ENCODE measurements around the gene EZH2. TPM values are rescaled to one million over a fixed set of nuclear protein-coding genes. Genes with fewer than 3 reads are reported as not detected.

The EZH2 gene
- total and polyA plus RNA-seq, 11 donors = 0.61 to 5.4 (median 1.3) TPM

DNA sequence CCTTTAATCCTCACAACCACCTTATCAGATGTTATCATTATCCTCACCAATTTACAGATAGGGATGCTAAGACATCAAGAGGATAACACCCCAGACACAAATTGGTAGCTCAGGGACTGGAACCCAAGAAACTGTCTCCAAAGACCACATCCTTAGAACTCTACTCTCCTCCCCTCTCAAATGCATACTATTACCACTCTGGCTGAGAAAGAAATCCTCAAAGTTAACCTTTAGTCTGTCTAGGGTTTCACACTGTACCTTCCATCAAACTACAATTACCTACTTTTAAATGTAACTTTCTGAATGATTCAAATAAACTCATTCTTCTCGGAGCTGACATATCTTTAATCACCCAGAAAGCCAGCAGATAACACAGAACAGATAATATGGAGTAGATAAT, 6.6 kb downstream of the EZH2 start:
- Histone ChIP-seq H3K36me3 (no peaks in the 10 kb centered on the region), H3K27ac (no peak overlapping the region), H3K27me3 (no peaks in the 10 kb centered on the region), H3K9me3 (no peaks in the 10 kb centered on the region), H3K4me1 (peaks cover 0 to 10% (median 0%) of the 10 kb centered on the region in 12 donors), H3K4me3 (no peak overlapping the region)
- intact Hi-C loops (cut with DNase I) = no loop called here
- WGBS, 4 donors = 73 to 87% (median 78%) methylated on average over 1 of the region's 1 CpG
- TF ChIP-seq POLR2A (IDR thresholded peaks at IDR 0.05) = no peak
- TF ChIP-seq, protein P1, sequence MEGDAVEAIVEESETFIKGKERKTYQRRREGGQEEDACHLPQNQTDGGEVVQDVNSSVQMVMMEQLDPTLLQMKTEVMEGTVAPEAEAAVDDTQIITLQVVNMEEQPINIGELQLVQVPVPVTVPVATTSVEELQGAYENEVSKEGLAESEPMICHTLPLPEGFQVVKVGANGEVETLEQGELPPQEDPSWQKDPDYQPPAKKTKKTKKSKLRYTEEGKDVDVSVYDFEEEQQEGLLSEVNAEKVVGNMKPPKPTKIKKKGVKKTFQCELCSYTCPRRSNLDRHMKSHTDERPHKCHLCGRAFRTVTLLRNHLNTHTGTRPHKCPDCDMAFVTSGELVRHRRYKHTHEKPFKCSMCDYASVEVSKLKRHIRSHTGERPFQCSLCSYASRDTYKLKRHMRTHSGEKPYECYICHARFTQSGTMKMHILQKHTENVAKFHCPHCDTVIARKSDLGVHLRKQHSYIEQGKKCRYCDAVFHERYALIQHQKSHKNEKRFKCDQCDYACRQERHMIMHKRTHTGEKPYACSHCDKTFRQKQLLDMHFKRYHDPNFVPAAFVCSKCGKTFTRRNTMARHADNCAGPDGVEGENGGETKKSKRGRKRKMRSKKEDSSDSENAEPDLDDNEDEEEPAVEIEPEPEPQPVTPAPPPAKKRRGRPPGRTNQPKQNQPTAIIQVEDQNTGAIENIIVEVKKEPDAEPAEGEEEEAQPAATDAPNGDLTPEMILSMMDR (IDR thresholded peaks at IDR 0.05) = no peak
- DNase-seq (no peak), ATAC-seq (no peak)

DNA sequence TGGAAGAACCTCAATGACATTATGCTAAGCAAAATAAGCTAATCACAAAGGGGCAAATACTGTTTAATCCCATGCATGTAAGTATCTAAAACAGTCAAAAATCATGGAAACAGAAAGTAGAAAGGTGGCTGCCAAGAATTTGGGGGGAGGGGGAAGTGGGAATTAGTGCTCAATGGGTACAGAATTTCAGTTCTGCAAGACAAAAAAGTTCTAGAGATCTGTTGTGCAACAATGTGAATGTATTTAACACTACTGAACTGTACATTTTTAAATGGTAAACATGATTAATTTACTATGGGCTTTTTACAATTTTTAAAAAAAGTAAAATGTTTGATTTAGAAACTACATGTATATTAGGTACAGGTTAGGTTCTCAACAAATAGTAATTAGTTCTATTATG, 11.9 kb downstream of the EZH2 start:
- ATAC-seq (no peak), DNase-seq (no peak)
- Histone ChIP-seq H3K27ac (no peak overlapping the region), H3K4me3 (no peak overlapping the region), H3K9me3 (peaks cover 0 to 13% (median 8%) of the 10 kb centered on the region in 12 donors), H3K36me3 (no peaks in the 10 kb centered on the region), H3K4me1 (peaks cover 0 to 9% (median 0%) of the 10 kb centered on the region in 12 donors), H3K27me3 (no peaks in the 10 kb centered on the region)
- intact Hi-C loops (cut with DNase I) = no loop called here
- TF ChIP-seq, protein P1 (IDR thresholded peaks at IDR 0.05) = no peak
- TF ChIP-seq POLR2A (IDR thresholded peaks at IDR 0.05) = no peak

DNA sequence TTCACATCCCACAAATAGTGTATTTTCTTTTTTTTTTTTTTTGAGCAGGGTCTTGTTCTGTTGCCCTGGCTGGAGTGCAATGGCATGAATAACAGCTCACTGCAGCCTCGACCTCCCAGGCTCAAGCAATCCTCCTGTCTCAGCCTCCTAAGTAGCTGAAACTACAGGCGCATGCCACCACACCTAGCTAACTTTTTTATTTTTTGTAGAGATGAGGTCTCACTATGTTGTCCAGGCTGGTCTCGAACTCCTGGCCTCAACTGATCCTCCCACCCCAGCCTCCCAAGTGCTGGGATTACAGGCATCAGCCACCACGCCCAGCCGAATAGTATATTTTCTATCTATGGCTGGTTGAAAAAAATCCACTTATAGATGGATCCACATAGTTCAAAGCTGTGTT, 12.5 kb downstream of the EZH2 start:
- H3K27ac ChIP-seq = no peak overlapping the region
- no peaks in the 10 kb centered on the region for H3K27me3 ChIP-seq
- 97 to 98% (median 97%) methylated on average over 5 of the region's 5 CpGs for WGBS, 4 donors
- ATAC-seq = no peak
- H3K4me1 ChIP-seq = peaks cover 0 to 9% (median 0%) of the 10 kb centered on the region in 12 donors
- no peak overlapping the region for H3K4me3 ChIP-seq
- TF ChIP-seq, protein P1 (IDR thresholded peaks at IDR 0.05) = no peak
- no peak for TF ChIP-seq POLR2A (IDR thresholded peaks at IDR 0.05)
- no peaks in the 10 kb centered on the region for H3K36me3 ChIP-seq
- H3K9me3 ChIP-seq = peaks cover 0 to 16% (median 10%) of the 10 kb centered on the region in 12 donors
- DNase-seq = no peak
- intact Hi-C loops (cut with DNase I) = no loop called here

DNA sequence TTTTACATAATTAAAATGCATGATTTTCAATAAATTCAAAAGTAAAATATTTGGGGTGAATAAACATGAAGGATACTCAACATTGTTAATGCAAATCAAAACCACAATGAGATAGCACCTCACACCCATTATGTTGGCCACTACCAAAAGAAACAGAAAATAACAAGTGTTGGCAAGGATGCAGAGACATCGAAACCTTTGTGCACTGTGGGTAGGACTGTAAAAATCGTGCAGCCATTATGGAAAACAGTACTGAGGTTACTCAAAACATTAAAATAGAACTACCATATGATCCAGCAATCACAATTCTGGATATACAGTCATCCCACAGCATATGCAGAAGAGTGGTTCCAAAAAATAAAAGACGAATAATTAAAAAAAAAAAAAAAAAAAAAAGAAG, 13.1 kb downstream of the EZH2 start:
- H3K36me3 ChIP-seq = no peaks in the 10 kb centered on the region
- TF ChIP-seq, protein P1 (IDR thresholded peaks at IDR 0.05) = no peak
- TF ChIP-seq POLR2A (IDR thresholded peaks at IDR 0.05) = no peak
- peaks cover 0 to 9% (median 0%) of the 10 kb centered on the region in 12 donors for H3K4me1 ChIP-seq
- intact Hi-C loops (cut with DNase I) = no loop called here
- no peaks in the 10 kb centered on the region for H3K27me3 ChIP-seq
- no peak overlapping the region for H3K4me3 ChIP-seq
- ATAC-seq (no peak), DNase-seq (no peak)
- peaks cover 0 to 16% (median 10%) of the 10 kb centered on the region in 12 donors for H3K9me3 ChIP-seq
- H3K27ac ChIP-seq = no peak overlapping the region
- WGBS, 4 donors = 89 to 94% (median 91%) methylated on average over 3 of the region's 3 CpGs

Measured in heart left ventricle (tissue), 16 donors.